HepG2 (cell line): ENCODE data around the gene WDR47. TPM values are rescaled to one million over a fixed set of nuclear protein-coding genes. Genes with fewer than 3 reads are reported as not detected.

Experiments
- CBX5 ChIP-seq: sonication (generic); formaldehyde crosslinking; IDR thresholded peaks from 2 replicates; pipeline ENCODE4 v1.4.0; 2020; ENCODE audit warnings: missing genetic modification reagents, borderline replicate concordance
- CHD2 ChIP-seq: IDR thresholded peaks from 2 replicates; pipeline ENCODE4 v1.6.1; 2011; ENCODE audit warnings: low read depth, low read length, improper control_type of control experiment
- FOXJ3 ChIP-seq: sonication (generic); formaldehyde crosslinking; IDR thresholded peaks from 2 replicates; pipeline ENCODE4 v1.4.0; 2020; ENCODE audit warnings: missing genetic modification reagents, mild to moderate bottlenecking, borderline replicate concordance
- HOXA7 ChIP-seq: sonication (generic); formaldehyde crosslinking; IDR thresholded peaks from 2 replicates; pipeline ENCODE4 v1.8.1; 2022; ENCODE audit warnings: mild to moderate bottlenecking, missing genetic modification reagents, moderate library complexity
- NFIB ChIP-seq: sonication (generic); formaldehyde crosslinking; IDR thresholded peaks from 2 replicates; pipeline ENCODE4 v1.9.0; 2021; ENCODE audit warnings: missing genetic modification reagents, mild to moderate bottlenecking, borderline replicate concordance
- NR2F6 ChIP-seq, 2 experiments: IDR thresholded peaks; 2 replicates each; pipeline ENCODE4 v1.6.1; 2016; ENCODE audit warnings: antibody characterized with exemption in 1 of 2, mild to moderate bottlenecking in 1 of 2
- RFX1 ChIP-seq: fragments of 450-650 bp; IDR thresholded peaks from 2 replicates; pipeline ENCODE4 v1.6.1; 2017
- SAFB2 ChIP-seq: sonication (generic); formaldehyde crosslinking; IDR thresholded peaks from 2 replicates; pipeline ENCODE4 v1.5.1; 2020; ENCODE audit warnings: missing genetic modification reagents, low read depth, mild to moderate bottlenecking, borderline replicate concordance
- STAT5B ChIP-seq: sonication (generic); formaldehyde crosslinking; IDR thresholded peaks from 2 replicates; pipeline ENCODE4 v1.4.0; 2020; ENCODE audit warnings: missing genetic modification reagents
- TCF7 ChIP-seq: sonication (generic); IDR thresholded peaks from 2 replicates; pipeline ENCODE4 v1.6.1; 2016; ENCODE audit warnings: antibody characterized with exemption, low read depth
- UBTF ChIP-seq: sonication (generic); formaldehyde crosslinking; IDR thresholded peaks from 2 replicates; pipeline ENCODE4 v1.4.0; 2020; ENCODE audit warnings: mild to moderate bottlenecking, missing genetic modification reagents
- ZKSCAN5 ChIP-seq: sonication (generic); formaldehyde crosslinking; IDR thresholded peaks from 2 replicates; pipeline ENCODE4 v1.5.1; 2020; ENCODE audit warnings: mild to moderate bottlenecking, missing genetic modification reagents
- ZNF10 ChIP-seq: sonication (generic); formaldehyde crosslinking; IDR thresholded peaks from 2 replicates; pipeline ENCODE4 v1.4.0; 2020; ENCODE audit warnings: mild to moderate bottlenecking, low read depth, missing genetic modification reagents, borderline replicate concordance
- ZNF280B ChIP-seq: sonication (generic); formaldehyde crosslinking; IDR thresholded peaks from 2 replicates; pipeline ENCODE4 v1.5.0; 2020; ENCODE audit warnings: missing genetic modification reagents, mild to moderate bottlenecking, borderline replicate concordance
- ZNF318 ChIP-seq: sonication (generic); formaldehyde crosslinking; IDR thresholded peaks from 2 replicates; pipeline ENCODE4 v1.4.0; 2020; ENCODE audit warnings: mild to moderate bottlenecking, missing genetic modification reagents
- ZNF510 ChIP-seq: sonication (generic); formaldehyde crosslinking; IDR thresholded peaks from 2 replicates; pipeline ENCODE4 v1.4.0; 2020; ENCODE audit warnings: low read depth, mild to moderate bottlenecking, missing genetic modification reagents
- ZNF580 ChIP-seq: IDR thresholded peaks from 2 replicates; pipeline ENCODE4 v1.6.1; 2016; ENCODE audit warnings: low read depth, borderline replicate concordance
- polyA plus RNA-seq, 8 experiments: library from polyadenylated mRNA; depleted of rRNA in 3 of 8; stranded (reverse) in 7 of 8; unstranded in 1 of 8; fragments of >200 nt; fragmentation: Illumina TruSeq in 4 of 8; extraction: Trizol in 4 of 8; gene quantifications; 2 replicates each; pipeline versions ENCODE4 v1.2.1 to v1.2.3, GENCODE V29; 2011 to 2016; ENCODE audit warnings: low read depth in 4 of 8, missing spikeins in 1 of 8, mixed read lengths in 1 of 8; ENCODE audit not compliant: insufficient read depth in 1 of 8
- total RNA-seq, 5 experiments: library from RNA; depleted of rRNA; stranded (reverse); fragments of >200 nt; fragmentation: Illumina TruSeq; extraction: Trizol; gene quantifications; 2 replicates each; pipeline ENCODE4 v1.2.3, GENCODE V29; 2016; ENCODE audit warnings: low read depth in 1 of 5

The WDR47 gene
- total and polyA plus RNA-seq, 2 of the 13 experiments (the other 11 are each of a cell fraction or from before 2014, with no cell fraction given): 4.3 to 5.9 TPM

GRCh38 chr1:108963052-108963686, 78.7 kb downstream of the WDR47 start, which contains the start of gene CLCC1 (continued):
- peak; percentile 62; the same call in 1 of the 2 replicates for TF ChIP-seq ZNF318 (CRISPR knock-in tag)
- TF ChIP-seq ZNF580 (CRISPR knock-in tag): peak; percentile 66; the same call in 1 of the 2 replicates
- TF ChIP-seq ZKSCAN5: no peak
- TF ChIP-seq UBTF (CRISPR knock-in tag): peak; percentile 99
- TF ChIP-seq STAT5B (CRISPR knock-in tag): no peak
- TF ChIP-seq SAFB2 (CRISPR knock-in tag): no peak; the same call in 1 of the 2 replicates
- no peak for TF ChIP-seq ZNF280B (CRISPR knock-in tag)
- peak; percentile 54; the same call in 1 of the 2 replicates for TF ChIP-seq ZNF510
- no peak for TF ChIP-seq RFX1
- TF ChIP-seq CBX5 (CRISPR knock-in tag): peak; percentile 65; the same call in 1 of the 2 replicates
- TF ChIP-seq NR2F6 (IDR thresholded peaks at IDR 0.05): no peak
- TF ChIP-seq NR2F6 (CRISPR knock-in tag; IDR thresholded peaks at IDR 0.05): peak; percentile 10; the same call in 1 of the 2 replicates
- no peak for TF ChIP-seq FOXJ3
- TF ChIP-seq TCF7: no peak
- no peak for TF ChIP-seq HOXA7
- no peak for TF ChIP-seq NFIB (CRISPR knock-in tag)
- no peak for TF ChIP-seq CHD2
- TF ChIP-seq ZNF10: no peak
